ENCODE measurements around the gene IL9. TPM values are rescaled to one million over a fixed set of nuclear protein-coding genes. Genes with fewer than 3 reads are reported as not detected.

IL9 gene
- total RNA-seq, 1 donor from 2014 or later = not detected

GRCh38 chr5:135891268-135891667, 4.4 kb downstream of the IL9 start:
- Histone ChIP-seq H3K9me3 (no peaks in the 10 kb centered on the region), H3K36me3 (no peaks in the 10 kb centered on the region), H3K4me3 (no peak overlapping the region), H3K4me1 (no peaks in the 10 kb centered on the region), H3K27ac (no peak overlapping the region), H3K27me3 (no peaks in the 10 kb centered on the region)
- DNase-seq (ENCODE audit: low spot score in 2 of 2) = no peak
- intact Hi-C loops (cut with DNase I) = no loop called here
- TF ChIP-seq CTCF (IDR thresholded peaks at IDR 0.05) = no peak

- no peak for DNase-seq (ENCODE audit: low spot score in 2 of 2)
- no peak for TF ChIP-seq CTCF (IDR thresholded peaks at IDR 0.05)
- no peak overlapping the region for H3K4me3 ChIP-seq
- no peak overlapping the region for H3K27ac ChIP-seq
- no peaks in the 10 kb centered on the region for H3K27me3 ChIP-seq
- H3K9me3 ChIP-seq = no peaks in the 10 kb centered on the region
- intact Hi-C loops (cut with DNase I) = no loop called here
- H3K36me3 ChIP-seq = no peaks in the 10 kb centered on the region
- H3K4me1 ChIP-seq = no peaks in the 10 kb centered on the region
Measured at GRCh38 chr5:135890867-135891266, 4.8 kb downstream of the IL9 start.

- H3K27ac ChIP-seq = no peak overlapping the region
- no peaks in the 10 kb centered on the region for H3K27me3 ChIP-seq
- no peaks in the 10 kb centered on the region for H3K36me3 ChIP-seq
- no peak for TF ChIP-seq CTCF (IDR thresholded peaks at IDR 0.05)
- H3K4me3 ChIP-seq = no peak overlapping the region
- DNase-seq (ENCODE audit: low spot score in 2 of 2) = no peak
- intact Hi-C loops (cut with DNase I) = no loop called here
- H3K4me1 ChIP-seq = no peaks in the 10 kb centered on the region
- no peaks in the 10 kb centered on the region for H3K9me3 ChIP-seq
Measured at GRCh38 chr5:135890296-135890695, 5.3 kb downstream of the IL9 start.

GRCh38 chr5:135887881-135888614, 7.6 kb downstream of the IL9 start:
- intact Hi-C loops (cut with DNase I) = loop anchor here (1.0 to 5.0 kb wide), 2 partner anchors 194 to 324 kb away; no protein-coding TSS in a partner anchor

GRCh38 chr5:135887447-135887864, 8.2 kb downstream of the IL9 start:
- Histone ChIP-seq H3K36me3 (no peaks in the 10 kb centered on the region), H3K9me3 (no peaks in the 10 kb centered on the region), H3K27me3 (no peaks in the 10 kb centered on the region), H3K27ac (no peak overlapping the region), H3K4me3 (no peak overlapping the region), H3K4me1 (no peaks in the 10 kb centered on the region)
- intact Hi-C loops (cut with DNase I) = loop anchor here (1.0 to 5.0 kb wide), 2 partner anchors 195 to 325 kb away; no protein-coding TSS in a partner anchor
- peak; percentile 67 to 79 (median 71) for TF ChIP-seq CTCF (IDR thresholded peaks at IDR 0.05)
- DNase-seq (ENCODE audit: low spot score in 2 of 2) = no peak

More at GRCh38 chr5:135887881-135888614, 7.6 kb downstream of the IL9 start:
- no peak for DNase-seq (ENCODE audit: low spot score in 2 of 2)
- no peaks in the 10 kb centered on the region for H3K9me3 ChIP-seq
- H3K36me3 ChIP-seq = no peaks in the 10 kb centered on the region
- H3K27me3 ChIP-seq = no peaks in the 10 kb centered on the region
- no peaks in the 10 kb centered on the region for H3K4me1 ChIP-seq
- H3K4me3 ChIP-seq = no peak overlapping the region
- no peak overlapping the region for H3K27ac ChIP-seq
- TF ChIP-seq CTCF (IDR thresholded peaks at IDR 0.05) = no peak
